HG03280 (cell line): Measurements from ENCODE around the gene CHMP3.
A peak's percentile ranks its signal among the peaks of the same experiment; 100 is the strongest.
"Not testable (repeated sequence)": the region's sequence is repeated elsewhere in the genome, so short reads cannot be mapped to it uniquely, and the experiment has no call there.

Experiments used
- ATAC-seq: cut with Tn5 transposase; IDR thresholded peaks from one replicate; pipeline ENCODE4 v1.9.1; 2021; ENCODE audit warnings: mild to moderate bottlenecking, moderate library complexity; ENCODE audit not compliant: unreplicated experiment

CHMP3 gene

GRCh38 chr2:86562922-86563649, at the start of gene CHMP3:
TSS of gene CHMP3 (minus strand) at chr2:86563443. CDS start at chr2:86563348, 95 bp downstream.
- ATAC-seq = peak; percentile 89

GRCh38 chr2:86610871-86611270, 47.6 kb upstream of the CHMP3 start:
- ATAC-seq = no peak

DNA sequence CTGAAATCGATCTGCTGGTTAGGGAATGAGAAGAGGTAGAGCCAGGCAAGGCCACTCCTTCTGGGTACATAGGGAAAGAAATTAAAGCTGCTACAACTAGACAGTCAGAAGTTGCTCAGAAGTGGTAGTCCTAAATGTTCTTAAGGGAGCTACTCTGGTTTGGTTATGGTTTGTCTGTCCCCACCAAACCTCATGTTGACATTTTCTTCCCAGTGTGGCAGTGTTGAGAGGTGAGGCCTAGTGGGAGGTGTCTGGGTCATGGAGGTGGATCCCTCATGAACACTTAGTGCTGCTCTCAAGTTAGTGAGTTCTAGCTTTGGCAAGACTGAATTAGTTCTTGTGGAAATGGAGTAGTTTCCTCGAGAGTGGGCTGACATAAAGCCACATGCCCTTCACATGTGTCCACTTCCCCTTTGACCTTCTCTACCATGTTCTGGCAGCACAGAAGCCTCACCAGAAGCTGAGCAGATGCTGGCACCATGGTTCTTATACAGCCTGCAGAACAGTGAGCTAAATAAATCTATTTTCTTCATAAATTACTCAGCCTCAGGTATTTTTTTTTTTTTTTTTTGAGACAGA, 45.7 kb upstream of the CHMP3 start:
- ATAC-seq = no peak

- no peak for ATAC-seq
Measured at GRCh38 chr2:86603905-86604304, 40.7 kb upstream of the CHMP3 start.

DNA sequence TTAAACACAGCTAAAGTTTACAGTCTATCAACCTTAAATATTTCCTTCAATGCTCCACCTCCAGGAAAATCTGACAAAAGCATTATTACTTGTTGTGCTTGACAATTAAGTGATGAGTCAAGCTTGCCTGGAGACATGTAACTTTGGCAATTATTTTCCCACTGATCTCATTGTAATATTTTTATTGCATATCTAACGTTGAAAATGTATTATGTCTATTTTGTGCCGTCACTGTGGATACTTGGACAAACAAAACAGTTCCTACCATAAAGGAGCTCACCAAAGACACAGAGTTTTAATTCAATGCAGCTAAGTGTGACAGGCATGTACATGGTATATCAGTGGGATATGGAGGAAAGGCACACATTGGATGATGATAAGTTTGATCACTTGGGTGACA, 35.7 kb upstream of the CHMP3 start:
- ATAC-seq = no peak

GRCh38 chr2:86596118-86596517, 32.9 kb upstream of the CHMP3 start:
- ATAC-seq = no peak

DNA sequence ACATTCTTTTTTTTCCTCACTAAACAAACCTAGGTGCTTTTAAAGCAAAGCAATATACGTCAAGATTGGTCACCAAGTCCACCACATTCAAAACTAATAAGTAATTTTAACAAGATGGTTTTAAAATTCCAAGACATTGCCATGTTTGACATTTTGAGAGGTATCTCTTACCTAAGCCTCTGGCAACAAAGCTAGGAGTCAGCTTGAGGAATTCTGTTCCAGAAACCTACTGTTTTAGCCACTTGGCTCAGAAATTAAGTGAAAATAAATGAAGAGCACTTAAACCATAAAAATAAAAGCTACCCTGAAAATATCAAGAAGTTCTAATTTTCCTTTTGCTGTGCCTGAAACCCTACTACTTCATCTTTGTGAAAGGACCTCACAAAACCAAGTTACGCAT, 30.0 kb upstream of the CHMP3 start:
- ATAC-seq = no peak

- ATAC-seq = no peak
Measured at GRCh38 chr2:86592547-86593230, 29.4 kb upstream of the CHMP3 start.

- ATAC-seq = not testable (repeated sequence)
Measured at GRCh38 chr2:86589701-86590100, 26.5 kb upstream of the CHMP3 start.

DNA sequence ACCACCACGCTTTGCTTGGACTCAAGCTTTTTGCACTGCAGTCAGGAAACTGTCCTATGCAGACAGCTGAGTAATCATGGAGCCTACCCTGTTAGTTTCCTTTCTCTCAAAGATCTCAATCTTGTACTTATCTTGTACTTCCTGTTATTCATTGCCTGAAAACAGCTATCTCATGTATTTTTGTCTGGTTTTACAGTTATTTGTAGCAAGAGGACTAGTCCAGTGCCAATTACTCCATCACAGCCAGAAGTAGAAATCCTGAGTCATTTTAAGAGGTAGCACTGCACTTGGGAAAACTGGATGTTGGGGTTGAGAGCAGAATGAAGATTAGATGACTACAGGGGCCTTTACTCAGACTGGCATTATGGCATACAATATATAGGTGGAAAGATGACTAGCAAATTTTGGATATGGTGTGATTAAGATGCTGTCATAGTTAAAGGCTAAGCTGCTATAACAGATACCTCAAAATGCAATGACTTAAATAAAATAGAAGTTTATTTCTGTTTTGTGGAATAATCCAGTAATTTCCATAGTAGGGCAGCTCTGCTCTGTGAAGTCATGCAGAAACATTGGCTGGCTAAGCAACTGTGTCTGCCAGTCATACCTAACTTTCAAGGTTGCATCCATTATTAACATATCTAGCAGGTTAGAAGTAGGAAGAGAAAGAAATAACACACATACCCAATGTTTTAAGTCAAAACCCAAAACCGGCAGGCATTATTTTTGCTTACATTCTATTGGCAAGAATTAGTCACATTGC, 21.1 kb upstream of the CHMP3 start:
- no peak for ATAC-seq

- no peak for ATAC-seq
Measured at GRCh38 chr2:86580560-86580959, 17.3 kb upstream of the CHMP3 start.

GRCh38 chr2:86577817-86578456, 14.7 kb upstream of the CHMP3 start:
- no peak for ATAC-seq

DNA sequence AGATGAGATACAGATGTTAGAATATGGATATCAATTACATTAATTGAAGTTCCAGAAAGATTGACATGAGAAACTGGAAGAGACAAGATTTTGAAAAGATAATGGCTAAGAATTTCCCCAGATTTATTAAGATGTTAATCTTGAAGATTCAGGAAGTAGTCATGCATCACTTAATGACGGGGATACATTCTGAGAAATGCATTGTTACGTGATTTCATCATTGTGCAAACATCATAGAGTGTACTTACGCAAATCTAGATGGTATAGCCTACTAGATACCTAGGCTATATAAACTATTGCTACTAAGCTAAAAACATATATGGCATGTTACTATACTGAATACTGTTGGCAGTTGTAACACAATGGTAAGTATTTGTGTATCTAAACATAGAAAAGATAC, 6.8 kb upstream of the CHMP3 start:
- no peak for ATAC-seq

DNA sequence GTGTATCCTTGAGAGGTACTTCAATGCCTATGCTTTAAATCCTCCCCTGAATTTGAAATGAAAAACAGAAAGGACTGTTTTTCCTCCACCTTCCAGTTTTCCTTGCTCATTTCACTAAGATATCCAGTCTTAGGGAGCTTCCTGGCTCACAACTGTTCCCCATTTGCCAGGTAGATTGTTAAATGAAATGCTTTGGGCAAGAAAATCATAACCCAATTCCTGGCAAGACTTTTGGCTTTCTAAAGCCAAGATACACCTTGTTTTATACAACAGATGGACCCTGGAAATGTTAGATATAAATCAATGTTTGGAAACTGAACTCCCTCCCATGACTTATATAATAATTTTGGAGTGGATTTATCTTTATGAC, 3.6 kb upstream of the CHMP3 start:
- no peak for ATAC-seq

- no peak for ATAC-seq
Measured at GRCh38 chr2:86566158-86566820, 3.0 kb upstream of the CHMP3 start.

DNA sequence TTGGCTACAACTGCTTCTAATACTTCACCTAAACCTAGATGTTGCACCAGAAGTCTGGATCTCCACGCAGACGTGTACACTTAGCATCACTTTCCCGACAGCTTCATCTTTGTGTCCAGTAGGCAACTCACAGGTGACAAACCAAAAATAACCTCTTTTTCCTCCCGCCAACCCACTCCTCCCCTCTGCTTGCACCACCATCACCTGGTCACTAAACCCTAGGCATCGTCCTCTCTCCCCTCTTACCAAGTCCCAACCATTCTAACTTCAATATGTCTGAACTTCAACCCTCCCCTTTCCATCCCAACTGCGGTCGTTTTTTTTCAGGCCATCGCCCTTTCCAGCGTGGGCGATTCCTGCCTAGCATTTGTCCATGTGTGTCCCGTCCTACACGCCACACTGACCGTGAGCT, 413 bp upstream of the CHMP3 start:
- ATAC-seq = no peak

DNA sequence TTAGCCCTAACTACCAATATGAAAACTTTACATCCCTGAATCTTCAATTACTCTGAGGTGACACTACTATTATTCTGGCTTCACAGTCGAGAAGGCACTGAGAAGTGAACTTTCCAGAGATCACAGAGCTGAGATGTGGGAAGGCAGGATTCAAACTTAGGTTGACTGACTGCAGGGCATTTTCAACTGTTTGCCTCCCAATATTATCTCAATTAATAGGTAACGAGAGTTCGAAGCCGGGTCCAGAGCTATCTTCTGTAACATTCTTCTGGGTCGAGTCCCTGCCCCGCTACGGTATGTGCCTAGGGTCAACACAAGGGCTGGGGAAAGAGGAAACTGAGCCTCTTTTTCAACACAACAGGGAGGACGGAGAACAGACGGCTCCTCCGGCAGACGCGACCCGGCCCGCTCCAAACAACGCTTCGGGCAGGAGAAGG, 740 bp downstream of the CHMP3 start:
- no peak for ATAC-seq

GRCh38 chr2:86557836-86558235, 5.4 kb downstream of the CHMP3 start:
- ATAC-seq = no peak

DNA sequence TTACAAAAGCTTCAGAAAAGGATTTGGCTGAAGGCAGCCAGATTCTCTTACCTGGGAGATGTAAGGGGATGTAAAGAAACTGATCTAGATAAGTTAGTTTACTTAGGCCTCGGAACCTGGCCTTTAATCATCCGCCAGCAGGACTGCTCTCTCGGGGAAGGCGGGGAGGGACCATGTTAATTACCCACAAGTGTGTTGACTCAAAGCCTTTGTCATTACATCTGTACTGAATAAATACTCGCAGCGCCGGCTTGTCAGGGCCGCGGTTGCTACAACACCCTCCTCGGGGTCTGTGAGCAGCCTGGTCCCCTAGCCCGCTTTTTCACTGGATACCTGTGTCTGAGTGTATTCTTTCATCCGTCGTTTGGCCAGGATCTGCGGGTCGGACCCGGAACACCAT, 6.7 kb downstream of the CHMP3 start:
- no peak for ATAC-seq

- ATAC-seq = no peak
Measured at GRCh38 chr2:86552889-86553288, 10.4 kb downstream of the CHMP3 start.
